Thyroid gland (tissue), 4 donors: ENCODE results near the gene YJEFN3. TPM values are rescaled to one million over a fixed set of nuclear protein-coding genes. Genes with fewer than 3 reads are reported as not detected.

Source experiments
- DNase-seq, 2 donors: peaks; one replicate each; pipeline ENCODE4 v3.0.0-alpha.2; 2019
- H3K27ac ChIP-seq, 3 donors: fragments of 200-600 bp; sonication (generic); 1 replicate in 2 of 3; 2 replicates in 1 of 3; pipeline ENCODE4 v1.5.1; 2016 to 2019; ENCODE audit warnings: mild to moderate bottlenecking in 1 of 3, moderate library complexity in 1 of 3
- H3K27me3 ChIP-seq: fragments of 200-600 bp; sonication (generic); one replicate; pipeline ENCODE4 v1.5.1; 2019
- H3K36me3 ChIP-seq, 2 donors: fragments of 200-600 bp; sonication (generic); one replicate each; pipeline ENCODE4 v1.5.1; 2016 to 2019
- H3K4me1 ChIP-seq, 2 donors: fragments of 200-600 bp; sonication (generic); one replicate each; pipeline ENCODE4 v1.5.1; 2017 to 2019
- H3K4me3 ChIP-seq, 3 donors: fragments of 200-600 bp; sonication (generic); replicated peaks in 1 of 3; 1 replicate in 2 of 3; 2 replicates in 1 of 3; pipeline ENCODE4 v1.5.1; 2016; ENCODE audit warnings: mild to moderate bottlenecking in 1 of 3
- H3K9me3 ChIP-seq: fragments of 200-600 bp; sonication (generic); one replicate; pipeline ENCODE4 v1.5.1; 2017
- CTCF ChIP-seq, 6 experiments: fragments of 200-600 bp in 3 of 6; fragments of 450-650 bp in 3 of 6; sonication (generic) in 3 of 6; IDR thresholded peaks; one replicate each; pipeline ENCODE4 v1.5.1; 2016 to 2019; ENCODE audit warnings: antibody characterized with exemption in 6 of 6, mild to moderate bottlenecking in 2 of 6, inconsistent platforms in 1 of 6, moderate library complexity in 1 of 6
- POLR2A ChIP-seq, 2 donors: fragments of 450-650 bp; IDR thresholded peaks; one replicate each; pipeline ENCODE4 v1.6.1; 2017; ENCODE audit warnings: antibody characterized with exemption in 2 of 2, mild to moderate bottlenecking in 2 of 2, moderate library complexity in 1 of 2
- WGBS, 2 donors: methylation state at CpG; one replicate each; pipeline ENCODE4 v1.1.5; 2017; 5-methylcytosine and 5-hydroxymethylcytosine counted together
- intact Hi-C: fragments of 100-400 bp; cut with DNase I; formaldehyde crosslinking; loops from one replicate; pipeline ENCODE4 v1.15.1; 2023
- total RNA-seq, 4 donors: library from RNA; depleted of rRNA; stranded (reverse); fragments of >200 nt; gene quantifications; one replicate each; pipeline ENCODE4 v1.2.3, GENCODE V29; 2016

The YJEFN3 gene
- total RNA-seq, 4 donors from 2014 or later, result 1.9 to 7.2 (median 2.6) TPM; not detected in 1

GRCh38 chr19:19507354-19507753 lies 21.4 kb upstream of the YJEFN3 start:
- TF ChIP-seq CTCF (IDR thresholded peaks at IDR 0.05) (no peak), POLR2A (IDR thresholded peaks at IDR 0.05) (no peak)
- Histone ChIP-seq H3K36me3 (peaks cover 18 to 29% of the 10 kb centered on the region in 2 donors), H3K27me3 (no peaks in the 10 kb centered on the region), H3K4me1 (peaks cover 4 to 13% of the 10 kb centered on the region in 2 donors), H3K9me3 (no peaks in the 10 kb centered on the region), H3K4me3 (no peak overlapping the region), H3K27ac (no peak overlapping the region)
- DNase-seq, result no peak
- 84 to 91% methylated on average over 7 to 8 of the region's 8 CpGs for WGBS, 2 donors
- intact Hi-C loops, result no loop called here

GRCh38 chr19:19508217-19508616 lies 20.5 kb upstream of the YJEFN3 start:
- 79 to 86% methylated on average over 7 to 11 of the region's 11 CpGs for WGBS, 2 donors
- intact Hi-C loops, result no loop called here
- no peaks in the 10 kb centered on the region for H3K27me3 ChIP-seq
- peaks cover 0 to 7% of the 10 kb centered on the region in 2 donors for H3K4me1 ChIP-seq
- TF ChIP-seq CTCF (IDR thresholded peaks at IDR 0.05) (no peak), POLR2A (IDR thresholded peaks at IDR 0.05) (no peak)
- H3K9me3 ChIP-seq, result no peaks in the 10 kb centered on the region
- H3K36me3 ChIP-seq, result peaks cover 14 to 23% of the 10 kb centered on the region in 2 donors
- H3K27ac ChIP-seq, result no peak overlapping the region
- no peak overlapping the region for H3K4me3 ChIP-seq
- DNase-seq, result no peak

- intact Hi-C loops, result no loop called here
- TF ChIP-seq POLR2A (IDR thresholded peaks at IDR 0.05) (no peak), CTCF (IDR thresholded peaks at IDR 0.05) (no peak)
- DNase-seq, result no peak
- no peaks in the 10 kb centered on the region for H3K27me3 ChIP-seq
- H3K36me3 ChIP-seq, result peaks cover 9% of the 10 kb centered on the region in 2 donors
- 26 to 49% methylated on average over 6 of the region's 6 CpGs for WGBS, 2 donors
- no peak overlapping the region for H3K27ac ChIP-seq
- no peak overlapping the region for H3K4me3 ChIP-seq
- H3K9me3 ChIP-seq, result no peaks in the 10 kb centered on the region
- peaks cover 0 to 9% of the 10 kb centered on the region in 2 donors for H3K4me1 ChIP-seq
Measured at GRCh38 chr19:19510432-19510831, 18.3 kb upstream of the YJEFN3 start.

- no peak for DNase-seq
- TF ChIP-seq CTCF (IDR thresholded peaks at IDR 0.05) (no peak), POLR2A (IDR thresholded peaks at IDR 0.05) (no peak)
- peaks cover 15 to 25% of the 10 kb centered on the region in 2 donors for H3K4me1 ChIP-seq
- intact Hi-C loops, result no loop called here
- H3K36me3 ChIP-seq, result no peaks in the 10 kb centered on the region
- H3K27ac ChIP-seq, result no peak overlapping the region
- no peaks in the 10 kb centered on the region for H3K27me3 ChIP-seq
- 83 to 85% methylated on average over 17 of the region's 17 CpGs for WGBS, 2 donors
- no peaks in the 10 kb centered on the region for H3K9me3 ChIP-seq
- no peak overlapping the region for H3K4me3 ChIP-seq
Measured at GRCh38 chr19:19513682-19514081, 15.0 kb upstream of the YJEFN3 start.

GRCh38 chr19:19514215-19514657 lies 14.5 kb upstream of the YJEFN3 start:
- 40 to 42% methylated on average over 16 to 40 of the region's 46 CpGs for WGBS, 2 donors

More at GRCh38 chr19:19514215-19514657, 14.5 kb upstream of the YJEFN3 start:
- no peaks in the 10 kb centered on the region for H3K36me3 ChIP-seq
- H3K9me3 ChIP-seq, result no peaks in the 10 kb centered on the region
- intact Hi-C loops, result no loop called here
- H3K27me3 ChIP-seq, result no peaks in the 10 kb centered on the region
- H3K4me3 ChIP-seq, result no peak overlapping the region
- H3K4me1 ChIP-seq, result peaks cover 15 to 25% of the 10 kb centered on the region in 2 donors
- peak; percentile 76 for DNase-seq
- H3K27ac ChIP-seq, result no peak overlapping the region
- TF ChIP-seq POLR2A (IDR thresholded peaks at IDR 0.05) (no peak), CTCF (IDR thresholded peaks at IDR 0.05) (no peak)
